Lower lobe of right lung (tissue), 2 donors: Measurements from ENCODE around the gene TAS2R46. TPM values are rescaled to one million over a fixed set of nuclear protein-coding genes. Genes with fewer than 3 reads are reported as not detected.

Experiments used
- ATAC-seq, 2 donors: fragments of 200-7000 bp; cut with Tn5 transposase; one replicate each; pipeline ENCODE4 v1.9.1; 2020 to 2022; ENCODE audit warnings: mild to moderate bottlenecking in 2 of 2, moderate library complexity in 2 of 2
- DNase-seq: peaks from one replicate; pipeline ENCODE4 v3.0.0-alpha.2; 2020
- H3K27ac ChIP-seq: fragments of 200-600 bp; one replicate; pipeline ENCODE4 v1.8.0; 2022
- H3K27me3 ChIP-seq: fragments of 200-600 bp; one replicate; pipeline ENCODE4 v1.8.0; 2022; ENCODE audit warnings: low read depth
- H3K36me3 ChIP-seq: fragments of 200-600 bp; one replicate; pipeline ENCODE4 v1.8.0; 2022; ENCODE audit warnings: mild to moderate bottlenecking
- H3K4me1 ChIP-seq: fragments of 200-600 bp; one replicate; pipeline ENCODE4 v1.8.0; 2022
- H3K4me3 ChIP-seq: fragments of 200-600 bp; one replicate; pipeline ENCODE4 v1.8.0; 2022; ENCODE audit warnings: mild to moderate bottlenecking
- H3K9me3 ChIP-seq: fragments of 200-600 bp; one replicate; pipeline ENCODE4 v1.8.0; 2022
- intact Hi-C: fragments of 100-400 bp; cut with DNase I; formaldehyde crosslinking; loops from one replicate; pipeline ENCODE4 v1.11.0; 2022
- total RNA-seq: library from RNA; stranded (reverse); fragmentation: NEBNext Ultra II Directional; extraction: Animal tissue kit (Norgen Biotek cat#: 25700); gene quantifications from one replicate; pipeline ENCODE4 v1.2.1, GENCODE V29; 2021
- TF ChIP-seq, protein P1 (sequence below): fragments of 200-600 bp; IDR thresholded peaks from one replicate; pipeline ENCODE4 v1.8.0; 2022; ENCODE audit warnings: antibody characterized with exemption, mild to moderate bottlenecking
- donor health status: DM: no; HTN: yes; CAD: no; lungs with severe emphysema.

The TAS2R46 gene
- total RNA-seq, 1 donor from 2014 or later, result 1.7 TPM

- no peaks in the 10 kb centered on the region for H3K9me3 ChIP-seq
- H3K27ac ChIP-seq, result no peak overlapping the region
- TF ChIP-seq, protein P1, sequence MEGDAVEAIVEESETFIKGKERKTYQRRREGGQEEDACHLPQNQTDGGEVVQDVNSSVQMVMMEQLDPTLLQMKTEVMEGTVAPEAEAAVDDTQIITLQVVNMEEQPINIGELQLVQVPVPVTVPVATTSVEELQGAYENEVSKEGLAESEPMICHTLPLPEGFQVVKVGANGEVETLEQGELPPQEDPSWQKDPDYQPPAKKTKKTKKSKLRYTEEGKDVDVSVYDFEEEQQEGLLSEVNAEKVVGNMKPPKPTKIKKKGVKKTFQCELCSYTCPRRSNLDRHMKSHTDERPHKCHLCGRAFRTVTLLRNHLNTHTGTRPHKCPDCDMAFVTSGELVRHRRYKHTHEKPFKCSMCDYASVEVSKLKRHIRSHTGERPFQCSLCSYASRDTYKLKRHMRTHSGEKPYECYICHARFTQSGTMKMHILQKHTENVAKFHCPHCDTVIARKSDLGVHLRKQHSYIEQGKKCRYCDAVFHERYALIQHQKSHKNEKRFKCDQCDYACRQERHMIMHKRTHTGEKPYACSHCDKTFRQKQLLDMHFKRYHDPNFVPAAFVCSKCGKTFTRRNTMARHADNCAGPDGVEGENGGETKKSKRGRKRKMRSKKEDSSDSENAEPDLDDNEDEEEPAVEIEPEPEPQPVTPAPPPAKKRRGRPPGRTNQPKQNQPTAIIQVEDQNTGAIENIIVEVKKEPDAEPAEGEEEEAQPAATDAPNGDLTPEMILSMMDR, result no peak
- no peaks in the 10 kb centered on the region for H3K36me3 ChIP-seq
- H3K4me3 ChIP-seq, result no peak overlapping the region
- H3K27me3 ChIP-seq, result no peaks in the 10 kb centered on the region
- no peaks in the 10 kb centered on the region for H3K4me1 ChIP-seq
- intact Hi-C loops, result no loop called here
- DNase-seq, result no peak
- no peak for ATAC-seq
Measured at GRCh38 chr12:11026118-11026517, 36.0 kb downstream of the TAS2R46 start.

GRCh38 chr12:11023387-11023786, 38.7 kb downstream of the TAS2R46 start:
- DNase-seq (no peak), ATAC-seq (no peak)
- no peak overlapping the region for H3K4me3 ChIP-seq
- H3K27ac ChIP-seq, result no peak overlapping the region
- H3K36me3 ChIP-seq, result no peaks in the 10 kb centered on the region
- H3K9me3 ChIP-seq, result no peaks in the 10 kb centered on the region
- no peaks in the 10 kb centered on the region for H3K27me3 ChIP-seq
- intact Hi-C loops, result no loop called here
- TF ChIP-seq, protein P1, result no peak
- no peaks in the 10 kb centered on the region for H3K4me1 ChIP-seq

- no peaks in the 10 kb centered on the region for H3K27me3 ChIP-seq
- intact Hi-C loops, result no loop called here
- ATAC-seq (no peak), DNase-seq (no peak)
- no peak within 1 kb of the TSS for H3K27ac ChIP-seq
- H3K4me3 ChIP-seq, result no peak within 1 kb of the TSS
- H3K36me3 ChIP-seq, result no peaks in the 10 kb centered on the region
- no peaks in the 10 kb centered on the region for H3K9me3 ChIP-seq
- TF ChIP-seq, protein P1, result no peak
- H3K4me1 ChIP-seq, result no peaks in the 10 kb centered on the region
Measured at GRCh38 chr12:11022520-11022919, 39.6 kb downstream of the TAS2R46 start, which contains the start of gene TAS2R19. Gene TAS2R19 (minus strand): TSS chr12:11022620. CDS start chr12:11022571, 49 bp downstream.

DNA sequence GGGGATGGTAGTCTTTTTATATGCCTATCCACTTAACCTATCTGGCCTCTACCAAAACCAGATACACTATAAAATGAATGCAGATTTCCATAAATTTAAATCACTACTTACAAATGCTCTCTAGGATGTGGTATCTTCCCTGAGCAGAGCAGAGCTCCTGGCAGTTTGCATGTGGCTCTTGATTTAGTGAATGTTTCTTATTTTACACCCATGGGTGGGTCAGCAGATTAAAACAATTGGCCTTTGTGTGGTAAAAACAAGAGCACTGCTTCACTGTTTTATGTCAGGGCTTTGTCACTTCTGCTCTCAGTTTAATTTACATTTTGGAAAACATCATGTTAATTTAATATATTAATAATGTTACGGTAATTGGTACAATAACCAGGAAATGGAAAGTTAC, 45.2 kb downstream of the TAS2R46 start:
- Histone ChIP-seq H3K4me3 (no peak overlapping the region), H3K4me1 (no peaks in the 10 kb centered on the region), H3K27ac (no peak overlapping the region), H3K27me3 (no peaks in the 10 kb centered on the region), H3K9me3 (no peaks in the 10 kb centered on the region), H3K36me3 (no peaks in the 10 kb centered on the region)
- ATAC-seq, result no peak
- DNase-seq, result no peak
- intact Hi-C loops, result no loop called here
- TF ChIP-seq, protein P1, result no peak

GRCh38 chr12:11015775-11016430, 46.2 kb downstream of the TAS2R46 start:
- intact Hi-C loops, result no loop called here
- Histone ChIP-seq H3K4me3 (no peak overlapping the region), H3K27ac (no peak overlapping the region), H3K9me3 (no peaks in the 10 kb centered on the region), H3K36me3 (no peaks in the 10 kb centered on the region), H3K27me3 (no peaks in the 10 kb centered on the region), H3K4me1 (no peaks in the 10 kb centered on the region)
- TF ChIP-seq, protein P1, result no peak
- DNase-seq, result no peak
- no peak for ATAC-seq
